GM12892 (cell line): ENCODE data around the gene AHR.

ENCODE experiments used
- POLR2AphosphoS5 ChIP-seq: IDR thresholded peaks from 2 replicates; pipeline ENCODE4 v1.6.1; 2011; ENCODE audit warnings: low read depth, low read length, control low read depth
- TAF1 ChIP-seq: IDR thresholded peaks from 2 replicates; pipeline ENCODE4 v1.6.1; 2011; ENCODE audit warnings: low read depth, mild to moderate bottlenecking, control low read depth, low read length, borderline replicate concordance

GRCh38 chr7:17300012-17300411 lies 1.6 kb downstream of the AHR start:
- TF ChIP-seq TAF1 (no peak), POLR2AphosphoS5 (no peak)
